Activated T-cell treated with anti-CD3 and anti-CD28 coated beads, Interleukin-2, amount 50 U/mL, for 48 hours (primary cell): Measurements from ENCODE around the gene TOM1L2.
"Not testable (repeated sequence)": the region's sequence is repeated elsewhere in the genome, so short reads cannot be mapped to it uniquely, and the experiment has no call there.

Source experiments
- DNase-seq, 2 experiments: peaks; one replicate each; pipeline ENCODE4 v3.0.0-alpha.2; 2020

Gene TOM1L2

GRCh38 chr17:17921192-17922069, 50.8 kb downstream of the TOM1L2 start:
- DNase-seq: no peak

- peak; percentile 71 for DNase-seq
Measured at GRCh38 chr17:17919169-17920107, 52.8 kb downstream of the TOM1L2 start.

- DNase-seq: no peak
Measured at GRCh38 chr17:17917394-17917793, 54.8 kb downstream of the TOM1L2 start.

- no peak for DNase-seq
Measured at GRCh38 chr17:17915183-17915582, 57.0 kb downstream of the TOM1L2 start.

DNA sequence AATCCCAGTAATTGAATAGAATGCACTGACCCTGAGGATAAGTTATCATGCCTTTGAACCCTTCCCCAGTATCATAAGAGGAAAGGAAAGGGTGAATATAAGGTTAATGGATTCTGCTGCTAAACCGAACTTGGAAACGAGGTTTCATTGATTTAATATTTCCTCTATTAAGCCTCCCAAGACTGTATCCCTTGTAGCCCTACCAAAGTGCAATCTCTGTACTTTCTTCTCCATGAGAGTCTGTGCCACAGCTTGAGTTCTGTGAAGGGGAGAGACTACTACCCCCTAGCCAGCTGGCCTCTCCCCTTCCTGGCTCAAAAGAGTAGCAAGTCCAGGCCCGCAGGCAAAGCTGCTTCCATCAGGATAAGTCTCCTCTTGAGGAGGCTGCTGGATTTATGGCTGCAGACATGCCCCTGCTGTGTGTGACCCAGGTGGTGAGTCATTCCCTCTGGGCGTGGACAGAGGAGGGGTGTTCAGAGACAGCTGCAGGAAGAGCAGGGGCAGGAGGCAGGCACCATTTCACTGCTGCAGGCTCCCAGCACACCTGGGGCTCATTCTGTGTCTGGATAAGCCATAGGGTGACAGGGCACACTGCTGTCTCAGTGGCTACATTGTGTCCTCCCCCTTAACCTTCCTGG, 58.4 kb downstream of the TOM1L2 start:
- peak; percentile 35 to 51 for DNase-seq

DNA sequence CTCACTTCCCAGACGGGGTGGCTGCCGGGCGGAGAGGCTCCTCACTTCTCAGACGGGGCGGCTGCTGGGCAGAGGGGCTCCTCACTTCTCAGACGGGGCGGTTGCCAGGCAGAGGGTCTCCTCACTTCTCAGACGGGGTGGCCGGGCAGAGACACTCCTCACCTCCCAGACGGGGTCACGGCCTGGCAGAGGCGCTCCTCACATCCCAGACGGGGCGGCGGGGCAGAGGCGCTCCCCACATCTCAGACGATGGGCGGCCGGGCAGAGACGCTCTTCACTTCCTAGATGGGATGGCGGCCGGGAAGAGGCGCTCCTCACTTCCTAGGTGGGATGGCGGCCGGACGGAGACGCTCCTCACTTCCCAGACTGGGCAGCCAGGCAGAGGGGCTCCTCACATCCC, 59.9 kb downstream of the TOM1L2 start:
- not testable (repeated sequence) for DNase-seq

- no peak for DNase-seq
Measured at GRCh38 chr17:17911001-17911613, 61.1 kb downstream of the TOM1L2 start.

DNA sequence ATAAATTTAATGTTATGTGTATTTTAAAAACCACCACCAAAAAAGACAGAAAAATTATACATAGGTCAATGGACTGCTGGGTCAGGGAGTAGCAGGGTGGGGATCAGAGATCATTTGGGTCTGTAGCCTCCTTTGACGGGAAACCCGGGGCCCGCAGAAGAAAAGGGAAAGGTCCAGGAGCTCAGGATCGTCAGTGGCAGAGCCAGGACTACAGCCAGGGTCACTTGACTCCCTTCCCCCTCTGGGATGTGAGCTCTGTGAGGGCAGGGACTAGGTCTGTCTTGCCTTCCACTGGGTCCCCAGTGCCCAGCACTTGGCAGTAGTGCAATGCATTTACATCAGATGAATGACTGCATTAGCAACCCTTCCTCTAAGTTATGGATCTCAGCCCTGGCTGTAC, 62.1 kb downstream of the TOM1L2 start:
- no peak for DNase-seq

- DNase-seq: no peak
Measured at GRCh38 chr17:17909078-17909477, 63.1 kb downstream of the TOM1L2 start.

DNA sequence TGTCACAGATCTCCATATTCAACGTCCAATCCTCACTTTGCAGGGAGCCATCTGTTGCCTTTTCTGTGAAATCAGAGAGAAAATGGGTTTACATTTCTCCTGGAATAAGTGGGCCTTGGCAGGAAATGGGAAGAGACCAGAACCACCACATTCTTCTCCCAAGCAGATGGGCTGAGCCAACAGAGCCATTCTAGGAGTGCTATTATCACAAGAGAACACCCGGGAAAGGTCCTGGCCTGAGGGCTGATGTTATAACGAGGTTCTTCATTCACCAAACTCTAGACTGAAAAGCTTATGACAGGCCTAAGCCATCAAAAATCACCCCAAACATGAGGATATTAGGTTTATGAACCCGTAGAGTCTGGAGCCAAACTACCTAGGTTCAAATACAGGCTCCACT, 64.7 kb downstream of the TOM1L2 start:
- no peak for DNase-seq

DNA sequence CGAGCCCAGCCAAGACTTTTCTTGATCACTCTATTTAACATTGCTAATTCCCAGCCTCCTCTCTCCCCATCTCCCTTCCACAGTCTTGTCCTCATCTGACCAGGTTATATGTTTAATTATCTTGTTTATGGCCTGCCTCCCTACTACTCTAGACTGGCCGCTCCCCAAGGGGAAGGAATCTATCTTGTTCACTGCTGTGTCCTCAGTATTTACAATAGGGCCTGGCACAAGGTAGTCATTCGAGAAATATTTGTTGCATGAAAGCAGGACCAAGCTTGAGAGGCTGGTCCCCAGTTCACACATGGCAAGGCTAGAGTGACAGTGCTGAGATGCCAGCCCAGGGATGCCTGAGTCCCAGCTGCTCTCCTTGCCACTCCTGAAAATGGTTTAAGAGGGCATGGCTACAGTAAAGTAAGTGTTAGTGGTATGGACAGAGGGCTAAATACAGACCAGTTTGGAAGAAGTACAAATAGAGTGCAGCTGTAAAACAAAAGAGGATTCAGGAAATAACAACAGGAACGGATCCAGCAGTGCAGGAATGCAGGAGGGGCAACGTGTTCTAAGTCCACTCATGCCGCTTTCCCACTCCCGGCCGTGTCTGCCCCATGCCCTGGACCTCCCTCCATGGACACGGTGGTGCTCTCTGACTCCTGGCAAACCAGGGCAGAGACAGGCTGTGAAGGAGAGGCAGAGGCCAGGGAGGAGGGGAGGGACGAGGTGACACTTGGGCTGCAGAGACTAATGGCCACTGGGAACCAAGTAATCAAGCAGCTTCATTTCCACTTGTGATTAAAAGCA, 65.6 kb downstream of the TOM1L2 start:
- DNase-seq: no peak

DNA sequence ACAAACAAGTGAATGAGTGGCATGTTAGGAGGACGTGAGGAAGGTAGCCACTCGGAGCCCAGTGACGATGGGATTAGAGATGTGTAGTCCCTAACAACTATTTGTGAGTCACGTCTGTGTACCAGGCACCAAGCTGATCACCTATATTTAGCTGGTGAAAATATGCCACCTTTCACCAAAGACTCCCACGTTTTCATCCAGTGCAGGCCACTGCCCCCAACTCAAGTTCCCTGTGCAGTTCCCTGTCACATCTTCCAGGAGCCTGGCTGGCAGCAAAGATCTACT, 67.2 kb downstream of the TOM1L2 start:
- no peak for DNase-seq

- DNase-seq: no peak
Measured at GRCh38 chr17:17904166-17905035, 67.8 kb downstream of the TOM1L2 start.

- no peak for DNase-seq
Measured at GRCh38 chr17:17902877-17903276, 69.3 kb downstream of the TOM1L2 start.

DNA sequence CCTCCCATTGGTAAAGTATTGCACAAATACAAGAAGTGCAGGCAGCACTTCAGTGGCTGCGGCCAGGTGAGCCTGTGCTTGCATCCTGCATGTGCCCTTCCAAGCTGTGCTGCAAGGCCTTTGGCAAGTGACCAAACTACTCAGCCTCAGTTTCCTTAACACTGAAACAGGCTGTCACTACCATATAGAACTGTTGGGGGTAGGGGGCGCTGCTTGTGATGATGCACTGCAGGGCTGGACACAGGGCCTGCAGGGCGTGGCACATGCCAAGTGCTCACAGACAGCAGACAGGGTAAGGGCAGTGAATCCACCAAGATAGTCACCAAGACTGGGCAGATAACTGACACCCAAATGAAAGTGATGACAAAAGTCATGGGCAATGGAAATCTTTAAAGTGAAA, 69.8 kb downstream of the TOM1L2 start:
- DNase-seq: no peak

DNA sequence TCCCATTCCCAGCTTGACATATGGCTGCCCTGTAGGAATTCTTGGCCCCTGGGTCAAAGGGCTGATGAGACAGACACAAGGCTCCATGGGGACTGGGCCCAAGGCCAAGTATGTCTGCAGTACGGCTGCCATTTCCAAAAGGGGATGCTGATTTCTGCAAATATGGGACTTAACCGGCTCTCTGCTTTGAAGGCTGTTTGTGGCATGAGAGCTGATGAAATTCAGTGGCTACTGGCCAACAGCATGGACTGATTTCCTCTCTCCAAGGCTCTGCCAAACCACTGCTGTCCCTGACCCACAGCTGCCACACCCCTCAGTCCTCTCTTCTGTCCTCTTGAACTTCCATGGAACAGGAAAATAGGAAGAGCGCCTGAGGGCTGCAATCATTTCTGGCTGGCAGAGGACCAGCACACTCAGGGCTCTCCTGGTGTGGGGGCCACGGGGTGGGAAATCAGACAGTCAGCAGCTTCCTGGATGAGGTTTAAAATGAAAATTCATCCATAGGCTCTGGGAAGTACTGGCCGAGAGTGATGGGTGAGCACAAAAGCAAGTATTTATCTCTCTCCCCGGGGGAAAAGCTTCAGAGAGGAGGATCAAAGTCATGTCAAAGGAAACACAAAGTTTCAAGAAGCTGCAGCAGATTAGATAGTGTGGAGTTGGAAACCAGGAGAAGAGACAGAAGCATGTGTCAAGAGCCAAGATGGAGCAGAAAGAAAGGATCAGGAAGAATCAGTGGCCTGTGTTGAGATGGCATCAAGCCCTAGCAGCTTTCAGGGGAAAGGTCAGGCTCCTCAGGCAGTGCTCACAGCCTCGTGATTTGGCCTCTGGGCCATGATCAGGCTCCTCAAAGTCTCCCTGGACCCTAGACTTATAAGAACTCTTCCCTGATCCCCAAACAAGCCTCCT, 71.3 kb downstream of the TOM1L2 start:
- no peak for DNase-seq

DNA sequence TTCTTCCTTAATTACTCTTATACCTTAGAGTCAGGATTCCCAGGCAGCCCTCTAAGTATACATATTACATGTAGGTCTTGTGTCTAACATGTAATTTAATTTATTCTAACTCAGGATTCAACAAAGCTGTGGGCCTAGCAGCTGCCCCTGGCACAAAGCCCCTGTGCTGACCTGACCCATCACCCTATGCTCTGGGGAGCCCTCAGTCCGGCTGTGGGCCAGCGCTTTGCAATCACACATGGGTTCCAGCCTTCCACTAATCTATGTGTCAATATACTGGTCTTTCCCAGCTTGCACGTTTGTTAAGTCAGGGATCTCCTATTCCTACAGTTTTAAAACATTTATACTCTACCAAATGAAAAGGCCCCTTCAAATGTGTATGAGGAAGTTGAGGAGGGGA, 72.7 kb downstream of the TOM1L2 start:
- DNase-seq: no peak

- no peak for DNase-seq
Measured at GRCh38 chr17:17898673-17899072, 73.5 kb downstream of the TOM1L2 start.

DNA sequence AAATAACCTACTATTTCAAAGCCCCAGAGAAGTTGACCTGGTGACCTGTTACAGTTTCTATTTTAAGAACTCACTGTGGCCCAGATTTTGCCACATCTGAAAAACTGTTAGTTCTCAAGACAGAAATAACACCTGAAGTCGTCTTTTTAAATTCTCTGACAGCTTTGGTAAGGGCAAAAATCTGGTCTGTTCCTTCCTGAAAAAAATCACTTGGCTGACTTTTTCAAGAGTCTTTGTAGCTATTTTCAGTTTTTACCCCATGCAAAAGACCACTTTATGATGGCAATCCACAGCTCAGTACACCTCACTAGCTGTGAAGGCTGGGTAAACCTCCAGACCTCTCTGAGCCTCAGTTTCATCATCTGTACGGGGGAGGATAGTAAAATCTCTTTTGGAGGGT, 74.8 kb downstream of the TOM1L2 start:
- DNase-seq: no peak

- DNase-seq: no peak
Measured at GRCh38 chr17:17896746-17897145, 75.5 kb downstream of the TOM1L2 start.
